OCI-LY7 (cell line): Measurements from ENCODE around the gene LRRC34. TPM values are rescaled to one million over a fixed set of nuclear protein-coding genes. Genes with fewer than 3 reads are reported as not detected.

Experiments used
- BruUV-seq: library from RNA; stranded (reverse); fragments of 400-500 nt; replicated peaks from 2 replicates; lab custom pipeline; 2021; lab: Mats Ljungman, UMichigan
- CTCF ChIA-PET: fragments of 300-600 bp; sonication (Branson Sonifier 250); formaldehyde crosslinking; loops from one replicate; lab custom pipeline; 2022; ENCODE audit warnings: antibody characterized with exemption; ENCODE audit not compliant: unreplicated experiment; lab: Charles Lee
- POLR2A ChIA-PET: fragments of 300-600 bp; sonication (Branson Sonifier 250); formaldehyde crosslinking; loops from one replicate; lab custom pipeline; 2022; ENCODE audit warnings: antibody characterized with exemption; lab: Charles Lee
- DNase-seq: peaks from one replicate; pipeline ENCODE4 v3.0.0-alpha.2; 2015; ENCODE audit warnings: low spot score
- H2AFZ ChIP-seq: fragments of 200-600 bp; sonication (generic), shearing (Covaris generic); 2 replicates; pipeline ENCODE4 v1.6.1; 2014; ENCODE audit warnings: mild to moderate bottlenecking, antibody characterized with exemption, low read length, moderate library complexity
- H3K27ac ChIP-seq: fragments of 200-600 bp; sonication (generic); 2 replicates; pipeline ENCODE4 v1.5.1; 2014; ENCODE audit warnings: mixed run types, low read depth, mild to moderate bottlenecking, moderate library complexity, low read length, inconsistent platforms; ENCODE audit not compliant: poor library complexity, severe bottlenecking
- H3K36me3 ChIP-seq: fragments of 200-600 bp; sonication (generic); 2 replicates; pipeline ENCODE4 v1.6.1; 2014; ENCODE audit warnings: mild to moderate bottlenecking, antibody characterized with exemption, low read length, moderate library complexity, mixed read lengths; ENCODE audit not compliant: insufficient read depth
- H3K4me1 ChIP-seq: fragments of 200-600 bp; sonication (generic); 2 replicates; pipeline ENCODE4 v1.5.1; 2014; ENCODE audit warnings: mild to moderate bottlenecking, low read length; ENCODE audit not compliant: insufficient read depth, poor library complexity, severe bottlenecking
- H3K4me2 ChIP-seq: fragments of 200-600 bp; sonication (generic); 2 replicates; pipeline ENCODE4 v1.6.1; 2014; ENCODE audit warnings: mild to moderate bottlenecking, low read length
- H3K4me3 ChIP-seq: fragments of 200-600 bp; sonication (generic); 2 replicates; pipeline ENCODE4 v1.5.1; 2014; ENCODE audit warnings: mild to moderate bottlenecking, low read depth, low read length; ENCODE audit not compliant: poor library complexity, severe bottlenecking
- H3K79me2 ChIP-seq: fragments of 200-600 bp; sonication (generic); 2 replicates; pipeline ENCODE4 v1.6.1; 2016; ENCODE audit warnings: low read depth, mild to moderate bottlenecking, low read length, moderate library complexity, mixed read lengths; ENCODE audit not compliant: insufficient read depth
- H3K9me2 ChIP-seq: fragments of 200-600 bp; sonication (generic); 2 replicates; pipeline ENCODE4 v1.6.1; 2016; ENCODE audit warnings: mild to moderate bottlenecking, low read length, mixed read lengths; ENCODE audit not compliant: insufficient read depth
- H3K9me3 ChIP-seq: fragments of 200-600 bp; sonication (generic); 2 replicates; pipeline ENCODE4 v1.6.1; 2014; ENCODE audit warnings: mild to moderate bottlenecking, mixed run types, low read length, mixed read lengths
- H4K20me1 ChIP-seq: fragments of 200-600 bp; sonication (generic); 2 replicates; pipeline ENCODE4 v1.6.1; 2014; ENCODE audit warnings: mild to moderate bottlenecking, antibody characterized with exemption, low read length, moderate library complexity, mixed read lengths; ENCODE audit not compliant: insufficient read depth
- CTCF ChIP-seq: fragments of 200-600 bp; sonication (generic); conservative IDR thresholded peaks from 2 replicates; pipeline ENCODE4 v1.5.1; 2014; ENCODE audit warnings: mild to moderate bottlenecking, antibody characterized with exemption, low read length, moderate library complexity, mixed read lengths
- EZH2phosphoT487 ChIP-seq: fragments of 200-600 bp; sonication (generic); IDR thresholded peaks from 2 replicates; pipeline ENCODE4 v1.6.1; 2018; ENCODE audit warnings: low read depth, borderline replicate concordance, mild to moderate bottlenecking, mixed run types, antibody characterized with exemption, low read length, moderate library complexity, mixed read lengths
- intact Hi-C: fragments of 100-400 bp; cut with micrococcal nuclease; formaldehyde crosslinking; loops from one replicate; pipeline ENCODE4 v1.10.0; 2022; ENCODE audit not compliant: unreplicated experiment
- total RNA-seq, 2 experiments: library from RNA; depleted of rRNA in 1 of 2; stranded (reverse); fragments of >200 nt in 1 of 2; shearing (Covaris generic) in 1 of 2; gene quantifications; 2 replicates each; pipeline ENCODE4 v1.2.3, GENCODE V29; 2014 to 2022

Gene LRRC34
- total RNA-seq, 2 experiments from 2014 or later = 2.2 to 3.3 TPM

GRCh38 chr3:169818316-169818715 lies 5.6 kb upstream of the LRRC34 start:
- H3K27ac ChIP-seq = no peak overlapping the region
- H3K9me3 ChIP-seq = peaks cover 21% of the 10 kb centered on the region; the same call in 1 of the 2 replicates
- no peaks in the 10 kb centered on the region for H3K79me2 ChIP-seq
- ChIA-PET CTCF (no interaction called here), POLR2A (interaction anchor here (0.7 to 1.7 kb wide), 3 partner anchors 25 to 197 kb away, joined by 3 to 5 read pairs (median 3); no protein-coding TSS in a partner anchor)
- no TSS peak for BruUV-seq
- intact Hi-C loops = no loop called here
- H2AFZ ChIP-seq = no peak overlapping the region
- H3K4me3 ChIP-seq = no peak overlapping the region
- H3K9me2 ChIP-seq = no peaks in the 10 kb centered on the region
- H3K4me2 ChIP-seq = no peak overlapping the region
- TF ChIP-seq EZH2phosphoT487 (no peak), CTCF (no peak)
- H3K4me1 ChIP-seq = peaks cover 8% of the 10 kb centered on the region
- H4K20me1 ChIP-seq = no peaks in the 10 kb centered on the region
- no peaks in the 10 kb centered on the region; the same call in 1 of the 2 replicates for H3K36me3 ChIP-seq
- DNase-seq = no peak

- ChIA-PET CTCF (interaction anchor here (0.8 kb wide), 1 partner anchor 25 kb away, joined by 3 read pairs; no protein-coding TSS in a partner anchor), POLR2A (interaction anchor here (0.6 to 2.1 kb wide), 2 partner anchors 16 to 25 kb away, joined by 3 to 6 read pairs; no protein-coding TSS in a partner anchor)
- BruUV-seq = no TSS peak
- H3K36me3 ChIP-seq = no peaks in the 10 kb centered on the region; the same call in 1 of the 2 replicates
- peak; percentile 11 for DNase-seq
- H2AFZ ChIP-seq = no peak overlapping the region
- H3K9me3 ChIP-seq = peaks cover 21% of the 10 kb centered on the region; the same call in 1 of the 2 replicates
- H3K4me2 ChIP-seq = no peak overlapping the region
- peaks cover 31% of the 10 kb centered on the region for H3K4me1 ChIP-seq
- no peak for TF ChIP-seq EZH2phosphoT487
- TF ChIP-seq CTCF = no peak
- no peaks in the 10 kb centered on the region for H4K20me1 ChIP-seq
- no peak overlapping the region for H3K27ac ChIP-seq
- H3K9me2 ChIP-seq = no peaks in the 10 kb centered on the region
- no peak overlapping the region for H3K4me3 ChIP-seq
- intact Hi-C loops = no loop called here
- H3K79me2 ChIP-seq = no peaks in the 10 kb centered on the region
Measured at GRCh38 chr3:169815590-169816150, 3.0 kb upstream of the LRRC34 start.
